HK-2 (cell line): ENCODE results near the gene EZR.

Source experiments
- DNase-seq: peaks from one replicate; pipeline ENCODE4 v3.0.0-alpha.2; 2018; ENCODE audit not compliant: unreplicated experiment

Gene EZR

DNA sequence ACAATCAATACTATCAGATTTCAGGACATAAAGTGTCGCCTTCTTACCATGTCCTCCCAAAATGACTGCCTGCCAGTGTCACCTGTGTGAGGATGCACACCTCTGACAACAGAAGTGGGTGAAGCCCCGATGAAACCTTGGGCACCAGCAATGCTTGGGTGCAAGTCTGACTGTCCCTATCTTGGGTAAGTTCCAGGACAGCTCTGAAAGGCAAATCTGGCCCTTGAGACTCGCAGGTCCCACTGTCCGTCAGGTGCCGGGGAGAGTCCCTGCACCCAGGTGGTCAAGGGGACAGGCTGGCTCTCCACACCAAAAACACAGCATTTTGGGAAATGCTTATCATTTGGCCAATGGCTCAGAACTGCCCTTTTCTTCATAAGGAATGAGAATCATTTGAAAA, 43.3 kb downstream of the EZR start:
- no peak for DNase-seq

DNA sequence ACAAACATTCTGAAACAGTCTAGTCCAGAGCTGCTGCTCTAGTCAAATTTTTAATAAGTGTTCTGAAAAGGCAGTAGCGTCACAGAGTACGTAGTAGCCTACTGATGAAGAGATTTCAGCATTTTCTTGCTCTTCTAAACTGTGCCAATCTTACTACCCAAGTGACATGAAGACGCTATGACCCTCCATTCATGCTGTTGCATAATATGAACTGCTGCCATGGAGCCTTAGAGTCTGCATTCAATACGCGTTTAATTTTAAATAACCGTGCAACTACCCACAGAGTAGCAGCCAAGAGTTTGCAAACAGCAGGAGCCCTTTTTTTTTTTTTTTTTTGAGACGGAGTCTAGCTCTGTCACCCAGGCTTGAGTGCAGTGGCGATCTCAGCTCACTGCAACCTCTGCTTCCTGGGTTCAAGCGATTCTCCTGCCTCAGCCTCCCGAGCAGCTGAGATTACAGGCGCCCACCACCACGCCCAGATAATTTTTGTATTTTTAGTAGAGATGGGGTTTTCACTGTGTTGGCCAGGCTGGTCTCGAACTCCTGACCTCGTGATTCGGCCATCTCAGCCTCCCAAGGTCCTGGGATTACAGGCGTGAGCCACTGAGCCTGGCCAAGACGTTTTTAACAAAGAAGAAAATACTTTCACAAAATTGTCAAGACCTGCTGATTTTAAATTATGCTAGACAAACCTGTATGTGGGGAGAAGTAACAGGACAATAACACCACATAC, 44.3 kb downstream of the EZR start:
- DNase-seq, result no peak

DNA sequence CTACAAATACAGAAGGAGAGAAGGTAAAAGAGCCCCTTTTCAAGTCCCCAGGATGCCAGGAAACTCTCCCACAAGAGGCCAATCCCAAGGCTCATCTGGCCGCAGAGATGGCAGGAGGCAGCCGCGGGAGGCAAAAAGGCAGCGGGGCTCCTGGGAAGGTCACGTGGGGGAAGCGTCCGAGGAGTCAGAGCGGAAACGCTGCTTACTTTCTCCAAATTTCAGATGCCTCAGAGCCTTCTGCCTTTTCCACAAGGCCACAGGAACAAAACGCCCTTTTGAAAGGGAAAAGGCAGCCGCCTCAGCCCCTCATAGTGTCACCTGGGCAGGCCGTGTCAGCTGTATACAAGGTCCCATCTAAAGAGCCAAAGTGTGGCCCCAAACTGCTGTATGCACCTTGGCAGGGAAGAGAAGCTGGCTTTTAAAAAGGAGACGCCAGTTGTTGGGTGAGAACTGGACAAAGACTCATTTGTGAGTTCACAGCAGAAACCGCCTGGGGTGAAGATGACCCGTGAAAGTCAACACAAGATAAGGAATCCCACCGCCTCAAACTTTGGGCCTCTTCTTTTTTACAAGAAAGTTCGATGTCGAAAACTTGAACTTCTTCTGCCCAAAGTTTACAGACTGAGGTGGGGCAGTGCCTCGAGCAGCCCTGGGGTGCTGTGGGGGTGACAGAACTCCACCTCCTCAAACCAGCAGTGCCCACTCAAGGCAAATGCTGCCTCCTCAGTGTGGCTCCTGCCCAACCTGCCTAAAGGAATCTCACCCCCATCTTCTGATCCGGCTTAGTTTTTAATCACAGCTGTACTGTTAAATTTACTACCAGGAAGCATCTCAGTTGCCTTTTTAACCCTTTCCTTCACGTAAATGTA, 45.4 kb downstream of the EZR start:
- no peak for DNase-seq

DNA sequence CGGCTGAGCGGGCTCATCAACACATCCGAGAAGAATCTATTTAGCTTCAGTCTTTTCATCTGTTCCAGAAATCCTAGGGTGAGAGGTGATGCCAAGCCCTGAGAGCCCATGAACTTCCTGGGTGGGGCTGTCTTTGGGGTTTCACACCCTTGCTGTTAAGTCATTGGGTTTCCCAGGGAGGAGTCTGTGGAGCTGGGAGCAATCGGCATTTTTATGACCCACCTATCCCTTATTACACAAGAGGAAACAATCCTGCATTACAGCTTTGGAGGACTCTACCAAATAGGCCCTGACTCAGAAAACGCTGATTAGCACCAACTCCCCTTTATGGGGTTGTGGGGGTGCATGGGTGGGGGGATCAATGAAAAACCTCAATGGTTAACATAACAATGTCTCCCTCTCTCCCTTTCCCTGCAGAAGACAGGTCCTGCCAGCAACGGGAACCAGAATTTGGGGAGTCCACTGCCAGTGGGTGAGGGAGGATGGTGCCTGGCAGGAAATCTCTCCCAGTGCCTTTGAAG, 46.3 kb downstream of the EZR start:
- no peak for DNase-seq

DNA sequence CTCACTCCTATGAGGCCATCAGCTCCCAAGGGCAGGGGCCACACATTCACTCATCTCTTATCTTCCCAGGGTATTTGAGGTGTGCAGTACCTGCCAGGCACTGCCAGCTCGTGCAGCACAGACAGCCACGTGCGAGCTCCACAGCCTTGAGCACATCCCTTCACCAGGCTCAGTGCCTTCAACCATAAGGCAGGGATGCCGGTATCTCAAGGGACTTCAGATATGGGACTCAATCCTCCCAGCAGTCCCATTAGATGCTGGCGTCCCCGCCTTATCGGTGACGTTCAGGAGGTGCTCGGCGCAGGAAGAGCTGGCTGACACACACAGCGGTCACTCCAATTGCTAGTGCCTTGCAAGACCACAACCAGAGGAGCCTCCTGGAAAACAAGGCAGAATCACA, 47.0 kb downstream of the EZR start:
- no peak for DNase-seq

DNA sequence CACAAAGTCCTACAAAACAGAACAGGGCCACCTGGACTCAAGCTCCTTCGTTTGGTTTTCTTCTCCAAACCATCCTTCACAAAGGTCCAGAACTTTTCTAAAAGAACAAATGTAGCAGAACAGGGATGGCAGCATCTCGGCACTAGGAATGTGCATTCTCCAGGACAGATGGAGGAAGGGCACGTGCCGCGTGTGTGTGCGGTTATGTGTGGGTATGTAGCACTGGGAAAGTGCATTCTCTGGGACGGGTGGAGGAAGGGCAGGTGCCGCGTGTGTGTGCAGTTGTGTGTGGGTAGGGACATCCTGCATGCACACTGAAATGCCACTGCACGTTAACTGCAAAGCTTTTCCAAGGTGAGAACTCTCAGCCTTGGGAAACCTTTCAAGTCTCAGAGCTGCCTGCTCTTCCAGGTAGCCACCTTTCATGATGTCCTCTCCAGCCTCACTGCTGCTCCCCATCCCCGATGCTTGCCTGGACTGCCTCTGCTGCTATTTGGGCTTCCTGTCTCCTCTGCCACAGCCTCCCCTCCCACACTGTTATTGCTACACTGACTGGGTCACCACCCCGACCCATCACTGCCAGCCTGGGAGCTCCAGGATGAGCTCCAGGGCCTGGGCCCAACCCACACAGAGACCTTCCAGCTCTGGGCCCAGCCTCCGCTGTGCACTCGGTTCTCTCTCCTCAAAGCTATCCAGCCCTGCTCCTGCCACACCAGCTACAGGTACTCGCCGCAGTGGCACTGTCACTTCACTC, 47.6 kb downstream of the EZR start:
- DNase-seq, result no peak

DNA sequence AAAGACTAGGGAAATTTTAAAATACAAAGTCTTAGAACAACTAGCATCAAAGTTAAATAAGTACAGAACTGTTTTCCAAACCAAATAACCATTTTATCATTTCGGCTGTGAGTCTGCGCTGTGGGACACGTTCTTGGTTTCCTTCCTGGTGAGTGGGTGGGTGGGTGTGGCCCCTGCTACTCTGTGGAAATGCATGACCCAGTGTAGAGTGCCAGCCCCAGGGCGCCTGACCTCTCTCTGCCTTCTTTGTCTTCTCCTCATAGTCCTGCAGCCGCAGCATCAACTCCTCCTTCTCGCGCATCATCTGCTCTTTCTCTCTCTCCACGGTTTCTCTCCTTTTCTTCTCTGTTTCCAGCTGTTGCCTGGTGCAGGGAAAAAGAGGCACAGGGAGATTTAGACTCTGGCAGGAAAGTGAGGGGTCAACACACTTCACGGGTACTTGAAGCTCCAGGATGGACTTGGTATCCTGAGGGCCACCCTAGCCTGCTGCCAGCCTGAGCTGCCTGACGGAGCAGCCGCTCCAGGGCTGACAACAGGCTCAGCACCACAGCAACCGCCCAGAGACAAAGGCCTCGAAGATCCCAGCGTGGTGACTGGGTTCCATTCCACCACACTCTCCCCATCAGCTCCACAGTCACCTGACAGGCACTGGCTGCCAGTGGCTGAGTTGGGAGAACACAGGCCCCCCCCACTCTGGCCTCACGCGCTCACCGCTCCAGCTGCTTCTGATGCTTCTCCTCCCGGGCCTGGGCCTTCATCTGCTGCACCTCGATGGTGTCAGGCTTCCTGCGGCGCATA, 48.4 kb downstream of the EZR start:
- no peak for DNase-seq

DNA sequence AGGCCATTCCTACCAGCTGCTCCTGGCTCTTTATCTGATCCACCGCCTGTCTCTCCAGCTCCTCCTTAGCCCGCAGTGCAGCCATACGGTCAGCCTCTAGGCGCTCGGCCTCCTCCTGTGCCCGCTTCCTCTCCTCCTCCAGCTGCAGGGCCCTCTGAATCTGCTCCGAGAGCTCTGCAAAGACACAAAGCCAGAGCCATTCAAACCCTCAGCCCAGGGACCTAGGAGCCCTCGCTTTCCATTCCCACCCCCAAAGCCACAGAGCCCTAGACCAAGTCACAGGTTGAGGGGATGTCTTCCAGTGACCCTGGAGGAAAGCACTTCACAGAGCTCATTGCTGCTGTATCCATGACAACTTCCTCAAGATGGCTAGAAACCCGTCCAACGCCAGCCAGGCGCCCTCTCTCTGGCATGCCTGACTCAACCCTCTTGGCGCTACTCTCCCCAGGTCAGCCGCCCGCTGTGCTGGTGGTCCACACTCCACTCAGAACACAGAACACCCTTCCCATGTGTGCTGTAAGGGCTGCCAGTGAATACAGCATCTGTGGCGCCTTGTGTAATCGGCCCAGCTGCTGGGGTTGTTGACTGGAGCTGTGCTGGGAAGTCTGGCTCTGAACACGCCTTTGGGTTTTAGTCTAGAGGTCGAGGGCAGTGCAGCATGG, 49.3 kb downstream of the EZR start:
- DNase-seq, result no peak

DNA sequence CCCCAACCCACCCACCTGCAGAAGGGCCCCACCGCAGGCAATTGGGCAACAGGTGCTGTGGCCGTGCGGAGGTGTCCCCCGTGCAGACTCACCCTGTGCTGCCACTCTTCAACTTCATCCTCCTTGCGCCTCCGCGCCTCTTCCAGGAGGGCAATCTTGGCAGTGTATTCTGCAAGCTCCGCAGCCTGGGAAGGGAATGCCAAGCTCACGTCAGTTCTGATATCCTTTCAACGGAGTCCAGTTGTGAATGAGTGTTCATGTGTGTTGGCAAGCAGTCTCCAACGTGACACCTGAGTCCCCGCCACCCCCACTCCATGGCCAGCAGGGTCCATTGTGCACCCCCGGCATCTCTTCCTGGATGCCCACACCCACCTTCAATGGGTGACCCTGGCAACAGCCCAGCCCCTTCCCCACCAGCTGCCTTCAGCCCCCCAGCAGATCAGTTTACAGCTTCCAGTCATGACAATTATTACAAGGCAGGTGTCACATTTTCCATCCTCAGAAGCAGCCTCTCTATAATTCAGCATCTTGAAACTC, 49.9 kb downstream of the EZR start:
- DNase-seq, result no peak

DNA sequence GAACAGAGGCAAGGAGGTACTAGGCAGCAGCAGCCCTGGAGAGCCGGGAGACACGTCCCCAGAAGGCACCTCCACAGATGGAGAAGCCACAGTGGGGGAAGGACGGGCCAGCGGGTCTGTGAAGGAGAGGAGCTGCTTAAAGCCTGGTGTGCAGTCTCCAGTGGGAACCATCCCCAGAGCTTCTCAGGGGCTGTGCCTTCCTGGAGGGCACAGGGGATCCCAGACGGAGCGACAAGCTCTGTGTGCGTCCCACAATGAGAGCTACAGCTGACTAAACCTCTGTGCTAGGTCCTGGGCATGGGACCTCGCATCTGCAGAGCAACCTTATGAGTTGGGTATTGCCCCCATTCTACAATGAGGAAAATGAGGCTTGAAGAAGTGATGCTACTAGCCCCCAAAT, 50.7 kb downstream of the EZR start:
- no peak for DNase-seq

DNA sequence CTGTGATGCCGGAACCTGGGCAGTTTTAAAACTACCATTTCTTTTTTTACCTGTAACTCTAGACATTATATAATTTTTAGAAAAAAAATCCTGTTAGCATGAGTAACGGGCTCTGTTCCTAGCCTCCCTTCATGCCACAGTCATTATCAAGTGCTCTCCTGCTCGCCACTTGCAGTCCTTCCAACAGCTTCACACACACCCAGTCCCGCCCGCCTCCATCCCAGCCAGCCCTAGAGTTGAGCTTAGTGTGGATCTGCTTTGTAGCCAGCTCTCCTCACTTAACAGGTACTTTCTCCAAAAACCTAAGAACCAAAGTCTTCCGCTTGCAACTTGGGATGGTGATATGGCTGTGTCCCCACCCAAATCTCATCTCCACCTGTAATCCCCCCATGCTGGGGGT, 51.5 kb downstream of the EZR start:
- no peak for DNase-seq

DNA sequence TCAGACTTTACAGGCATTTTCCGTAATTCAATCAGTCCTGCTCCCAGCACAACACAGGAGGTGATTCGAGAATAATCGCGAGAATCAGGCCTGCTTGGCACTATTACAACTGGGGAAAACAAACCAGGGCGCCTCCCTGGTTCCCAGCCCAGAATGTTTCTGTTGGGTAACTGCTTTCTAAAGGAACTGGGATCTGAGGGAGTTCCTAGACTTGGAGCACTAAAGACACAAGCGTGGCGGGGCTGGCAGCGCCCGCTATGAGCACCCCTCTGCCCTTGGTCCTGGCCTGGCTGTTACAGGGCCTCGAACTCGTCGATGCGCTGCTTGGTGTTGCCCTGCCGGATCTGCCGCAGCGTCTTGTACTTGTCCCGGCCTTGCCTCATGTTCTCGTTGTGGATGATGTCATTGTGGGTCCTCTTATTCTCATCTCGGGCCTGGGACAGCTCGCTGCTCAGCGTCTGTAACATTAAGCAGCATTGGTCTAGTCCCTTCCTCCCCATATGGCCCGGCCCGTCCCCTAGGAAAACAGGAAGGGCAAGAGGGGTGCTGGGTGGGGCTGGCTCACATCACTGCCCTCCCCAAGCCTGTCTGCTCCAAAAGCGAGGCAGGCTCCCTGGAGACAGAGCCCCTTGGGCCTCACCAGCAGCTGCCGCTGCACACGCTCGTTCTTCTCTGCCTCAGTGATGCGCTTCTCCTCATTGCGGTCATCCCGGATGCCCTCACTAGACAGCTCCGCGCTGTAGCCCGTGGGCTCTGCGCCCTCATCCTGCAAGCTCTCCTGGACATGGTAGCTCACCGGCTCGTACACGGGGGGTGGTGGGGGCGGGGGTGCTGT, 52.3 kb downstream of the EZR start:
- no peak for DNase-seq

DNA sequence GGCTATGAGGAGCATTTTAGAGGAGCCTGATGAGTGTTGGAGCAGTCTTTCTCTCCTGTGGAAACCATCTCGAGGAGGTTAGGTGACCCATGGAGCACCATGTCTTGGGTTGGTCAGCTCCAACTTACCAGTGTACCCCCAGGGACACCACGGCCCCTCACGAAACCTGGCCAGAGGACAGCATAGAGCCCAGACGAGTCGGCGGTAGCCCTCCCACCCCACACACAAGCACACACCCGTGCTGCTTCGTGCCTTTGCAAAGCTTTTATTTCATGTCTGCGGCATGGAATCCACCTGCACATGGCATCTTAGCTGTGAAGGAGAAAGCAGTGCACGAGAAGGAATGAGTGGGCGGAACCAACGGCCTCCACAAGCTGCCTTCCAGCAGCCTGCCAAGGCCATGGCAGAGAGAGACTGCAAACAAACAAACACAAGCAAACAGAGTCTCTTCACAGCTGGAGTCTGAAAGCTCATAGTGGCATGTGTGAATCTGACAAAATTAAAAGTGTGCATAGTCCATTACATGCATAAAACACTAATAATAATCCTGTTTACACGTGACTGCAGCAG, 53.6 kb downstream of the EZR start:
- no peak for DNase-seq

DNA sequence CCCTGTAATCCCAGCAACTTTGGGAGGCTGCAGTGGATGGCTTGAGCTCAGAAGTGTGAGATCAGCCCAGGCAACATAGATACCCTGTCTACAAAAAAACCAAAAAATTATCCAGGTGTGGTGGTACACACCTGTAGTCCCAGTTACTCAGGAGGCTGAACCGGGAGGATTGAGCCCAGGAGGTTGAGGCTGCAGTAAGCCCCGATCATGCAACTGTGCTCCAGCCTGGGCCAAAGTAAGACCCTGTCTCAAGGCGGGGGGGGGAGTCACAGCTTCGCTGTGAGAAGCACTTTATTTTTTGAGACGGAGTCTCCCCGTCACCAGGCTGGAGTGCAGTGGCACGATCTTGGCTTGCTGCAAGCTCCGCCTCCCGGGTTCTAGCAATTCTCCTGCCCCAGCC, 54.2 kb downstream of the EZR start:
- no peak for DNase-seq

DNA sequence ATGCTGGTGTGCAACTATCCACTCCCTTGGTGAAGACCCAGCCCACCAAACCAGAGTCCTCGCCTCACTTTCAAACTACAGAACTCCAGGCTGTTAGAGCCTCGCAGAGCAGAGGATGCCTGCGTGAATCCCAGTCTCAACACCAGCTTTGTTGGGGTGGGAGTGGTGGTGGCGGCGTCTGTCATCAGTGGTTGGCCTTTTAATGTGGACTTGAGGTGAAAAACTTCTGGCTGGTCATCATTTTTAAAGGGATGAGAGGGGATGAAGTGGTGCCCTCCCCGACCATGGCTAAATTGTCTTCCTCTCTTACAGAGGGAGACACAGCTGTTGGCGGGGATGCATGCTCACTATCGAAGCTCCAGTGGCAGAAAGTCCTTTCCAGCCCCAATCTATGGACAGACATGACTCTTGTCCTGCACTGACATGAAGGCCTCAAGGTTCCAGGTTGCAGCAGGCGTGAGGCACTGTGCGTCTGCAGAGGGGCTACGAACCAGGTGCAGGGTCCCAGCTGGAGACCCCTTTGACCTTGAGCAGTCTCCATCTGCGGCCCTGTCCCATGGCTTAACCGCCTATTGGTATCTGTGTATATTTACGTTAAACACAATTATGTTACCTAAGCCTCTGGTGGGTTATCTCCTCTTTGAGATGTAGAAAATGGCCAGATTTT, 54.9 kb downstream of the EZR start:
- no peak for DNase-seq

DNA sequence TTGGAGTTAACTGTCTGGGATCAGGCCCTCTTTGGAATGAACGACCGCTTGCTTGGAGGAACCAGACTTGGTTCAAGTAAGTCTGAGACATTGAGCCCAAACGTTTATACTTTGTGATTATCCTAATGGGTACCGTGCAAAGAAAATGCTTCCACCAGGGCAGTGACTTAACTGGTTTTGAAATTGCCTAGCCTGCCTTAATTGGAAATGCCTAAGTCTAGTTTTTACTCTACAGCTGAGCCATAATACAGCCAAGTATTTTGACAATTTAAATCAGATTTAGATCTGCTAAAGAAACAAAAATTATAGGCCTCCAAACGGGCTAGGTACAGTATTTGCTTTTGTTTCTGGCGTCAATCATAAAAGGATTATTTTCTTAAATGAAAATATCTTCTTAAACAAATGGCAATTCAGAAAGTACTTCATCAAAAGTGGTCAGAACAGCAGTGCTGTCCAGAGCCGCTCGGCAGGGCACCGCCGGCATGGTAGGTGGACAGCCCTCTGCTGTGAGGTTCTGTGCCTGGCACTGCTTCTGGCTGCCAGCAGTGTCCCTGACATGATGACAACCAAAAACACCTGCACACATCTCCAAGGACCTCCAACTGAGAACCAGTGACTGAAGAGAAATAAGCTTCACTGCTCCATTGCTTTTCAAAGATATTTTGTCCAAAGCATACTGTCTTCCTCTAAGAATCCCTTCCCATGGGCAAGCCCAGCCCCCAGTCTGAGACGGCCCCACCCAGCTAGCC, 55.6 kb downstream of the EZR start:
- DNase-seq, result no peak

DNA sequence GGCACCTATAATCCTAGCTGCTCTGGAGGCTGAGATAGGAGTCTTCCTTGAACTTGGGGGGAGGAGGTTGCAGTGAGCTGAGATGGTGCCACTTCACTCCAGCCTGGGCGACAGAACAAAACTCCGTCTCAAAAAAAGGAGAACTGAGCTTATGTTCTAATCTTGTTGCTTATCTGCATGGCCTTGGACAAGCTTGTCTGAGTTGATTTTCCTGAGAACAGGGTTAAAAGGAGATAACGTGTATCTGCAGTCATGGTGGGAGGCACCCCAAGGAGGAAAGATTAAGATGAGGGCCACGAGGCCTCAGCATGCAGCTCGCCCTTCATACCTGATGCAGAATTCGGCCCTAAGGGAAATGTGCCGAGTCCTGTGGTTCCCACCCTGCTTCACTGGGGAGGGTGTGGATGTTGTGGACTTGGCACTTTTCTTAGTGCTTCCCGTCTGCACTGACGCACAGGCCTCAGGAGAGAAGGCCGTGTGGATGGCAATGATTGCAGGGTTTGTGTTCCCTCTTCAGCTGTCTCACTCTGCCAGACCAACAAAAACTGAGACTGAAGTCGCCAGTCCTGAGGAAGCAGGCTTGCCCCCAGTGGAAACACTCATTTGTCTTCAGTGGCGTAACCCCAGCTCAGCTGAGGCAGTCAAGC, 56.3 kb downstream of the EZR start:
- DNase-seq, result no peak

DNA sequence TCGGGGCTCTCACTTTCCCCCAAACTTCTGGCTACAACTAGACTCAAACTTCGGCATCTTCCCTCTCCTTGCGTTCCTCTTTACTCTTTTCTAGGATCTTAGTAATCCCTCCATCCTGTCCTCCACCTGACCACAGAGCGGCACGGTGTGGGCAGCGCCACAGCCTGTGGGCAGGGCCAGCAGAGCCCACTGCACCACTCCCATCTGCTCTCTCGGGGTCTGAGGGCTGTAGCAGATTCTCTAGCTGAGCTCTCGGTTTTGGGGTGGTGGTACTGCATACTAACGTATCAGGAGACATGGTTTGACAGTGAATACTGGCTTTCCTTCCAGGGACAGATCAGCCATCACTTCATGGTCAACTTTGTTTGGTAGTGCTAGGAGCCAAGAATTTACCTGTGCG, 57.4 kb downstream of the EZR start:
- DNase-seq, result no peak
